Measurements from ENCODE around the gene TGM1. TPM values are rescaled to one million over a fixed set of nuclear protein-coding genes. Genes with fewer than 3 reads are reported as not detected.

The TGM1 gene
- total and polyA plus RNA-seq, 10 of the 15 experiments (the other 5 are each of a cell fraction or from before 2014, with no cell fraction given), result 0.05 to 5.9 (median 1.8) TPM

- TF ChIP-seq RAD51 (IDR thresholded peaks at IDR 0.05) (no peak), ATF2 (IDR thresholded peaks at IDR 0.05; ENCODE audit: low read length) (no peak), IRF4 (IDR thresholded peaks at IDR 0.05; ENCODE audit: low read depth, low read length) (0 out of 2 replicates have a peak, but pooled peaks have one; percentile 61), PAX8 (IDR thresholded peaks at IDR 0.05) (no peak), FOXM1 (IDR thresholded peaks at IDR 0.05; ENCODE audit: low read depth, low read length) (no peak), HDAC6 (IDR thresholded peaks at IDR 0.05; ENCODE audit: unreplicated experiment) (no peak), YY1 (IDR thresholded peaks at IDR 0.05; ENCODE audit: low read depth, low read length) (peak; percentile 96), EGR1 (IDR thresholded peaks at IDR 0.05; ENCODE audit: borderline replicate concordance in 1 of 2, low read depth in 2 of 2, low read length in 2 of 2) (peak in 1 of 2 experiments; percentile 47; a peak in 1 of 3 replicates), ETV6 (conservative IDR thresholded peaks at IDR 0.05 in 1 of 2, IDR thresholded peaks at IDR 0.05 in 1 of 2; ENCODE audit: borderline replicate concordance in 1 of 2, low read depth in 1 of 2) (no peak), ELK1 (IDR thresholded peaks at IDR 0.05; ENCODE audit: low read depth, low read length) (0 out of 2 replicates have a peak, but pooled peaks have one; percentile 53), TARDBP (IDR thresholded peaks at IDR 0.05; ENCODE audit: borderline replicate concordance) (0 out of 2 replicates have a peak, but pooled peaks have one; percentile 64), NFYA (IDR thresholded peaks at IDR 0.05; ENCODE audit: borderline replicate concordance, low read depth, low read length) (no peak), BACH1 (IDR thresholded peaks at IDR 0.05; ENCODE audit: borderline replicate concordance) (peak; percentile 73; the same call in 1 of the 2 replicates), CEBPB (IDR thresholded peaks at IDR 0.05; ENCODE audit: borderline replicate concordance in 1 of 2, low read depth in 2 of 2, low read length in 2 of 2) (peak in 1 of 2 experiments; percentile 89; a peak in 1 of 4 replicates), SMAD5 (IDR thresholded peaks at IDR 0.05; ENCODE audit: low read depth) (peak; percentile 88), IKZF1 (conservative IDR thresholded peaks at IDR 0.05) (peak; percentile 77), TBL1XR1 (IDR thresholded peaks at IDR 0.05; ENCODE audit: low read depth, low read length) (peak; percentile 64; the same call in 1 of the 2 replicates), MYB (IDR thresholded peaks at IDR 0.05; ENCODE audit: borderline replicate concordance, low read depth, low read length) (no peak), MTA3 (IDR thresholded peaks at IDR 0.05; ENCODE audit: borderline replicate concordance, low read length) (peak; percentile 70; the same call in 1 of the 2 replicates), CREM (IDR thresholded peaks at IDR 0.05; ENCODE audit: low read depth) (peak; percentile 98), ZSCAN29 (IDR thresholded peaks at IDR 0.05) (no peak), HSF1 (IDR thresholded peaks at IDR 0.05; ENCODE audit: low read depth, low read length) (no peak), REST (IDR thresholded peaks at IDR 0.05; ENCODE audit: low read depth, low read length) (no peak)
Measured at GRCh38 chr14:24215495-24216344, 47.3 kb downstream of the TGM1 start, which contains the start of gene MDP1 (continued).
